Mesenteric fat pad (tissue), 1 donor: ENCODE measurements around the gene MB. TPM values are rescaled to one million over a fixed set of nuclear protein-coding genes. Genes with fewer than 3 reads are reported as not detected.
A peak's percentile ranks its signal among the peaks of the same experiment; 100 is the strongest.
"Not testable (repeated sequence)": the region's sequence is repeated elsewhere in the genome, so short reads cannot be mapped to it uniquely, and the experiment has no call there.

Experiments
- DNase-seq: peaks from one replicate; pipeline ENCODE4 v3.0.0-alpha.2; 2020; ENCODE audit warnings: low spot score
- long read RNA-seq: library from polyadenylated mRNA; unstranded; transcript quantifications from one replicate; pipeline ENCODE4 v2.0.0, GENCODE V29; 2020
- total RNA-seq: library from RNA; stranded (reverse); fragmentation: NEBNext Ultra II Directional; extraction: Animal tissue kit (Norgen Biotek cat#: 25700); gene quantifications from one replicate; pipeline ENCODE4 v1.2.1, GENCODE V29; 2021
- donor health status: DM: yes; HTN: yes; CAD: no.

The MB gene
- 0.55 TPM for total RNA-seq
- long read RNA-seq = 0 reads

GRCh38 chr22:35617137-35617755, at the start of gene MB:
Gene MB (minus strand): TSS chr22:35617329. CDS start chr22:35617257, 72 bp downstream.
- no peak for DNase-seq

DNA sequence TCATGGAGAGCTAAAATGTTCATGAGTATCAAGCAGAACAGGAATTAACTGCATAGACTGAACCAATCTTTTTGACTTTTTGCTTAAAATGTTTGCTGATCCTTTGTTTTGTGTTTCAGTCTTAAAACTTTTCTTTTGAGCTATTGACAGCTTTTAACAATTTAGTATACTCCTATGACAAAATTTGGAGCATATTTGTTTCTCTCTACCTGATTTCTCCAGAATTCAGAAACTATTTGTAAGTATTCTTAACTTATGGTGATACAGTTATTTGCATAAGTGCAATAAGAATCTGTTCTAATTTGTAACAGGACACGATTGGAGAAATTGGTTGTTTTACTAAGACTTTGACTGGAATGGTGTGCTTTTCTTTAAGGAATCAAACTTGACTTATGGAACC, 49.6 kb upstream of the MB start:
- not testable (repeated sequence) for DNase-seq

DNA sequence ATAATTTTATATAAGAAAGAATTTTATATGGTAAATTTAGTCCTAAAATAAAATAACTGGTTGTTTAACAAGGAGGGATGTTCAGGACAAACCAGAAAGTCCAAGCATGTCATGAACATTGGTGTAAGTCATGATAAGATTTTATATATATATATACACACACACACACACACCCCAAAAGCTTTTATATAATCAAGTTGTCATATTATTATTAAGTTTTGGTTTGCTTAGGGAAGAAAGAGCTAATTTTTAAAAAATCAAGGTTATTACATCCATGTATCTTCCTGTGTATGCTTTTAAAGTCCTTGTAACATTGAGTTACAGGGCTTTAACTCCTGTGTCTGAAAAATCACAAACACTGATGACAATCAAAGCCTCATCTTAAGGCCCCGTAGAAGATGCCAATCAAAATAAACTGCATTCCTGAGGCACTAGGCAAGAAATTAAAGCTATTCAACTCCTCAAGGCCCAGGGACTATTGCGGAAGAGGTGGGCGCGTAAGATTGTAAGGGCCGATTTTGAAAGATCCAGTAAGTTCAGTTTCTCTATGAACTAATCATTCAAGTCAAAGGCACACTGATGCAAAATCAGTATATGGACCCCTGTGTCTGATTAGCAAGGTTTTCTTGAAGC, 47.9 kb upstream of the MB start:
- DNase-seq = no peak

- DNase-seq = no peak
These were observed 46.2 kb upstream of the MB start for GRCh38 chr22:35663371-35663770.

DNA sequence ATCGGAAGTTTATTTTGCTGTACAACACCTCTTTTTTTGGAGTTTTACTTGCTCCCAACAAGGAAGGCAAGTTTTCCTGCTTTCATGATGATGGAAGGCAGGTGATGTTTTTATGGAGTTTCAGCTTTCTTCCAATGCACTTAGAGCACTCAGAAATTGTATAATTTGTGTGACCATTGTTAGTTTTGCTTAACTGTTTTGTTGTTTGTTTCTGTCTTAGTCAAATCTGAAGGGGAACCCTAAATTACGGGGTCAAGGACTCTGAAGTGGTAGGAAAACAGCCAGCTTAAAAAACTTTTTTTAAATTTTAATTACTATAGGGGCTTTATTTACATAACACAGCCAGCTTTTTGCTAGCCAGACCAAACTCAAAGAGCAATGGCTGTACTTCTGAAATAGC, 45.8 kb upstream of the MB start:
- no peak for DNase-seq

DNA sequence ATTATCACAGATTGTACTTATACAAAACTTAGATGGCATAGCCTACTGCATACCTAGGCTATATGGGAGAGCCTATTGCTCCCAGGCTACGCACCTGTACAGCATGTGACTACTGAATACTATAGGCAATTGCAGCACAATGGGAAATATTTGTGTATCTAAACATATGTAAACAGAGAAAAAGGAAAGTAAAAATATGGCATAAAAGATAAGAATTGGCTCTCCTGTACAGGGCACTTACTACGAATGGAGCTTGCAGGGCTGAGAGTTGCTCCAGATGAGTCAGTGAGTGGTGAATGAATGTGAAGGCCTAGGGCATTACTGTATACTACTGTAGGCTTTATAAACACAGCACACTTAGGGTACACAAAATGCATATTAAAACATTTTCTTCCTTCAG, 44.3 kb upstream of the MB start:
- DNase-seq = no peak

- no peak for DNase-seq
These were observed 43.4 kb upstream of the MB start for GRCh38 chr22:35660291-35661127.

DNA sequence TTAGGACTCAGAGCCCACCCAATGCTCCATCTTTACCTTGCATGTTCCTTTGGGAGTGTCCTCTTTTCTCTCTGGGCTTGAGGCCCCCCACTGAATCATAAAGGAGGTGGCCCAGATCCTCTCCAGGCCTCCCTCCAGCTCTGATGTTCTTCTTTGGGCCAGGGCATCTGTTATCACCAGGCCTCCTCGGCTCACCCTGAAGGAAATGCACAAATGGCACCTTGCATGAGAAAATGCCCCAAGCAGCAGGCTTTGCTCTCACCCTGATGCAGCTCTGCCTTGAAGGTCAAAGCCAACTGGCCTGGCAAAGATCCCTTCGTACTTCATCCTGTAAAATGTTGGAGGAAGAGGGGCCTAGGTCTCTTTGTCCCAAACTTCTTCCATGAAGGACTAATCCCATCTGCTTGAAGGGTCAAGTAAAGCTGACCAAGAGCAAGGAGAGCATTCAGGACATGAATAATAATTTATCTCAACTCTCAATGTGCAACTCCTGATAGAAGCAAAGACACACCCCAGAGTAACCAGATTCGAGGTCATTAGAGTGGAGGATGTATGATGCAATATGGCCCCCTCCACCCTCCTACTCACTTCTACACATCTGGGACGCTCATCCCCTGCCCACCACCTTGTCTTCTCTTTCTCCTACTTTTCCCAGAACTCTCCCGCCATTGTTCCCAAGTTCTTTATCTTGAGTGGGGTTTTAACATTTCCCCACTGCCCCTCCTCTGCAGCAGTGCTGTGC, 40.6 kb upstream of the MB start:
- DNase-seq = no peak

- no peak for DNase-seq
These were observed 39.2 kb upstream of the MB start for GRCh38 chr22:35656284-35656752.

- DNase-seq = no peak
These were observed 36.7 kb upstream of the MB start for GRCh38 chr22:35653824-35654223.

DNA sequence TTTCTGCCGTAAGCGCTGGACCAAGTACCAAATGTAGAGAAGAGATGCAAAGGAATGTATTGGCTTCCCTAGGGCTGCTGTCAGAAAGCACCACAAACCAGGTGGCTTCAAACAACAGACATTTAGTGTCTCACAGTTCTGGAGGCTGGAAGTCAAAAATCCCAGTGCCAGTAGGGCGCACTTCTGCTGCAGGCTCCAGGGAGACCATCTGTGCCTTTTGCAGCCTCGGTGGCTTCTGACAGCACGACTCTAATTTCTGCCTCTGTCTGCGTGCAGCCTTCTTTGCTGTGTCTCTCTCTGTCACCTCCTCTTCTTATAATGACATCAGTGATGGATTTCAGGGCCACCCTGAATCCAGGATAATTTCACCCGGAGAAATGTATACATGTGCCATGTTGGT, 34.0 kb upstream of the MB start:
- no peak for DNase-seq

GRCh38 chr22:35649636-35650250, 32.6 kb upstream of the MB start:
- no peak for DNase-seq

GRCh38 chr22:35649026-35649553, 32.0 kb upstream of the MB start:
- DNase-seq = no peak

- no peak for DNase-seq
These were observed 31.2 kb upstream of the MB start, which contains the start of gene APOL6 for GRCh38 chr22:35648066-35649025. Gene APOL6 (plus strand): TSS chr22:35648446. CDS start chr22:35656426, 7,980 bp downstream.

GRCh38 chr22:35645646-35646045, 28.5 kb upstream of the MB start:
- DNase-seq = no peak

DNA sequence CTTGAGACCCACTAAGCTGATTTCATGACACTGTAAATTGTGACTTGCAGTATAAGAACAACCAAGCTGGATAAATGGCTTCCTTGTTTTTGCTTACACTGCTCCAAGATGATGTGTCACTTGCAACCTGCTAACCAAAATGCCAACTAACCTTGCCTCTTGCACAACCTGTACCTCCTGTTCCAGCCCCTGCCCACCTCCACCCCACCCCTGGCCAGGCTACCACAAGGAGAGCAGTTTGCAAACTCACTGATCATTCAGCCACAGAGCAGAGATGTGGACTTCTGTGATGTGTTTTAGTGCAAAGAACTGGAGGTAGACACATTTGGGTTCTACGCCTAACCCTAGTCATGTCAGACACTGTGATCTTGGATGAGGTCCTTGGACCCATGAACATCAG, 26.9 kb upstream of the MB start:
- peak; percentile 59 for DNase-seq

- peak; percentile 83 for DNase-seq
These were observed 25.2 kb upstream of the MB start for GRCh38 chr22:35642305-35642741.

- DNase-seq = peak; percentile 83
These were observed 24.5 kb upstream of the MB start for GRCh38 chr22:35641494-35642120.

- peak; percentile 92 for DNase-seq
These were observed 21.3 kb upstream of the MB start for GRCh38 chr22:35638410-35638809.
